Activated CD4-positive, alpha-beta T cell treated with anti-CD3 and anti-CD28 coated beads, Interleukin-2, amount 10 ng/mL, durations not matched to agents 7 days and 5 days (primary cell): ENCODE measurements around the gene XXYLT1. TPM values are rescaled to one million over a fixed set of nuclear protein-coding genes. Genes with fewer than 3 reads are reported as not detected.
A peak's percentile ranks its signal among the peaks of the same experiment; 100 is the strongest.

Experiments
- CTCF ChIA-PET: fragments of 350-600 bp; sonication (Branson Sonifier 250); formaldehyde crosslinking; loops from one replicate; lab custom pipeline; 2021; ENCODE audit warnings: antibody characterized with exemption; lab: Charles Lee
- POLR2A ChIA-PET: fragments of 350-600 bp; sonication (Branson Sonifier 250); formaldehyde crosslinking; loops from one replicate; lab custom pipeline; 2021; ENCODE audit warnings: antibody characterized with exemption; lab: Charles Lee
- DNase-seq: peaks from one replicate; pipeline ENCODE4 v3.0.0-alpha.2; 2020
- H3K27ac Mint-ChIP-seq: one replicate; pipeline ENCODE4 v1.8.0; 2021; ENCODE audit warnings: mild to moderate bottlenecking, moderate library complexity, mixed read lengths
- H3K27me3 Mint-ChIP-seq: one replicate; pipeline ENCODE4 v1.8.0; 2021; ENCODE audit warnings: mixed read lengths
- H3K36me3 Mint-ChIP-seq: one replicate; pipeline ENCODE4 v1.8.0; 2021; ENCODE audit warnings: low read depth, mixed read lengths
- H3K4me1 Mint-ChIP-seq: one replicate; pipeline ENCODE4 v1.8.0; 2021; ENCODE audit warnings: mixed read lengths
- H3K4me3 Mint-ChIP-seq: one replicate; pipeline ENCODE4 v1.8.0; 2021; ENCODE audit warnings: mild to moderate bottlenecking, moderate library complexity, mixed read lengths
- H3K9me3 Mint-ChIP-seq: one replicate; pipeline ENCODE4 v1.8.0; 2021; ENCODE audit warnings: mixed read lengths
- total RNA-seq, 2 experiments: library from RNA; stranded (reverse); gene quantifications; one replicate each; pipeline ENCODE4 v1.2.3, GENCODE V29; 2021

The XXYLT1 gene
- total RNA-seq, 2 experiments from 2014 or later: 7.7 to 7.8 TPM

- Mint-ChIP-seq H3K27ac (no peak overlapping the region), H3K4me3 (no peak overlapping the region), H3K9me3 (no peaks in the 10 kb centered on the region), H3K27me3 (no peaks in the 10 kb centered on the region), H3K36me3 (peaks cover 42% of the 10 kb centered on the region), H3K4me1 (peaks cover 9% of the 10 kb centered on the region)
- CTCF ChIA-PET: interaction anchor here (1.1 to 1.3 kb wide), 2 partner anchors 9 to 15 kb away, joined by 4 to 5 read pairs; no protein-coding TSS in a partner anchor
- POLR2A ChIA-PET: no interaction called here
- no peak for DNase-seq
Observed at GRCh38 chr3:195284842-195285241, 13.9 kb upstream of the XXYLT1 start.

- CTCF ChIA-PET: interaction anchor here (0.8 to 1.4 kb wide), 2 partner anchors 12 to 22 kb away, joined by 3 read pairs; partner anchors contain the start of gene XXYLT1
- Mint-ChIP-seq H3K27me3 (no peaks in the 10 kb centered on the region), H3K36me3 (peaks cover 39% of the 10 kb centered on the region), H3K4me1 (peaks cover 9% of the 10 kb centered on the region), H3K9me3 (no peaks in the 10 kb centered on the region), H3K4me3 (no peak overlapping the region), H3K27ac (no peak overlapping the region)
- POLR2A ChIA-PET: no interaction called here
- DNase-seq: no peak
Observed at GRCh38 chr3:195282961-195283360, 12.0 kb upstream of the XXYLT1 start.

GRCh38 chr3:195274259-195274966 lies 3.5 kb upstream of the XXYLT1 start:
- no peaks in the 10 kb centered on the region for H3K27me3 Mint-ChIP-seq
- ChIA-PET CTCF (interaction anchor here (0.7 to 6.9 kb wide), 3 partner anchors 25 to 603 kb away, joined by 3 to 68 read pairs (median 6); partner anchors contain the start of gene LSG1), POLR2A (no interaction called here)
- H3K36me3 Mint-ChIP-seq: peaks cover 4% of the 10 kb centered on the region
- H3K27ac Mint-ChIP-seq: no peak overlapping the region
- no peak for DNase-seq
- H3K4me1 Mint-ChIP-seq: peaks cover 16% of the 10 kb centered on the region
- H3K4me3 Mint-ChIP-seq: no peak overlapping the region
- no peaks in the 10 kb centered on the region for H3K9me3 Mint-ChIP-seq

GRCh38 chr3:195271410-195272243 lies 668 bp upstream of the XXYLT1 start:
- DNase-seq: peak; percentile 90
- peak overlapping the region; percentile 92 for H3K27ac Mint-ChIP-seq
- no peaks in the 10 kb centered on the region for H3K36me3 Mint-ChIP-seq
- ChIA-PET POLR2A (no interaction called here), CTCF (interaction anchor here (0.6 to 6.9 kb wide), 50 partner anchors 9 to 695 kb away, joined by 3 to 68 read pairs (median 4); partner anchors contain the start of genes ACAP2, LSG1 and PPP1R2)
- H3K27me3 Mint-ChIP-seq: no peaks in the 10 kb centered on the region
- H3K4me3 Mint-ChIP-seq: peak overlapping the region; percentile 87
- H3K9me3 Mint-ChIP-seq: no peaks in the 10 kb centered on the region
- H3K4me1 Mint-ChIP-seq: peaks cover 22% of the 10 kb centered on the region

GRCh38 chr3:195270079-195270816 lies 711 bp downstream of the XXYLT1 start:
- ChIA-PET CTCF (interaction anchor here (0.5 to 6.9 kb wide), 37 partner anchors 8 to 634 kb away, joined by 3 to 68 read pairs (median 5); partner anchors contain the start of genes LSG1 and PPP1R2), POLR2A (interaction anchor here (0.6 kb wide), 1 partner anchor 270 kb away, joined by 3 read pairs; no protein-coding TSS in a partner anchor)
- Mint-ChIP-seq H3K4me1 (peaks cover 22% of the 10 kb centered on the region), H3K27me3 (no peaks in the 10 kb centered on the region), H3K9me3 (no peaks in the 10 kb centered on the region), H3K27ac (peak overlapping the region; percentile 73), H3K36me3 (peaks cover 1% of the 10 kb centered on the region), H3K4me3 (peak overlapping the region; percentile 79)
- DNase-seq: peak; percentile 51

- H3K4me3 Mint-ChIP-seq: peak overlapping the region; percentile 79
- peaks cover 26% of the 10 kb centered on the region for H3K4me1 Mint-ChIP-seq
- ChIA-PET POLR2A (no interaction called here), CTCF (interaction anchor here (0.9 to 6.9 kb wide), 19 partner anchors 8 to 597 kb away, joined by 3 to 68 read pairs (median 14); partner anchors contain the start of genes LSG1 and PPP1R2)
- peaks cover 3% of the 10 kb centered on the region for H3K36me3 Mint-ChIP-seq
- H3K9me3 Mint-ChIP-seq: no peaks in the 10 kb centered on the region
- DNase-seq: no peak
- H3K27ac Mint-ChIP-seq: peak overlapping the region; percentile 52
- H3K27me3 Mint-ChIP-seq: no peaks in the 10 kb centered on the region
Observed at GRCh38 chr3:195269375-195270078, 1.4 kb downstream of the XXYLT1 start.

- peaks cover 3% of the 10 kb centered on the region for H3K36me3 Mint-ChIP-seq
- ChIA-PET CTCF (interaction anchor here (1.1 to 6.9 kb wide), 4 partner anchors 7 to 596 kb away, joined by 3 to 68 read pairs (median 38); partner anchors contain the start of gene LSG1), POLR2A (no interaction called here)
- peak overlapping the region; percentile 9 for H3K4me3 Mint-ChIP-seq
- H3K4me1 Mint-ChIP-seq: peaks cover 32% of the 10 kb centered on the region
- DNase-seq: no peak
- no peaks in the 10 kb centered on the region for H3K27me3 Mint-ChIP-seq
- no peaks in the 10 kb centered on the region for H3K9me3 Mint-ChIP-seq
- H3K27ac Mint-ChIP-seq: no peak overlapping the region
Observed at GRCh38 chr3:195268576-195269309, 2.2 kb downstream of the XXYLT1 start.

GRCh38 chr3:195267096-195267495 lies 3.9 kb downstream of the XXYLT1 start:
- Mint-ChIP-seq H3K27ac (no peak overlapping the region), H3K4me1 (peaks cover 35% of the 10 kb centered on the region), H3K4me3 (no peak overlapping the region), H3K36me3 (peaks cover 3% of the 10 kb centered on the region), H3K27me3 (no peaks in the 10 kb centered on the region), H3K9me3 (no peaks in the 10 kb centered on the region)
- POLR2A ChIA-PET: no interaction called here
- DNase-seq: no peak
- CTCF ChIA-PET: interaction anchor here (1.2 kb wide), 1 partner anchor 10 kb away, joined by 5 read pairs; no protein-coding TSS in a partner anchor

- ChIA-PET POLR2A (no interaction called here), CTCF (interaction anchor here (1.2 kb wide), 1 partner anchor 10 kb away, joined by 5 read pairs; no protein-coding TSS in a partner anchor)
- H3K27me3 Mint-ChIP-seq: no peaks in the 10 kb centered on the region
Observed at GRCh38 chr3:195266428-195266827, 4.5 kb downstream of the XXYLT1 start.

GRCh38 chr3:195265363-195265976 lies 5.5 kb downstream of the XXYLT1 start:
- Mint-ChIP-seq H3K9me3 (no peaks in the 10 kb centered on the region), H3K4me1 (peaks cover 44% of the 10 kb centered on the region), H3K4me3 (no peak overlapping the region), H3K27ac (no peak overlapping the region), H3K36me3 (peaks cover 3% of the 10 kb centered on the region), H3K27me3 (no peaks in the 10 kb centered on the region)
- ChIA-PET CTCF (interaction anchor here (0.6 to 2.1 kb wide), 4 partner anchors 33 to 1914 kb away, joined by 3 to 6 read pairs (median 4); no protein-coding TSS in a partner anchor), POLR2A (no interaction called here)
- DNase-seq: no peak

More at GRCh38 chr3:195266428-195266827, 4.5 kb downstream of the XXYLT1 start:
- no peak for DNase-seq
- H3K36me3 Mint-ChIP-seq: peaks cover 3% of the 10 kb centered on the region
- no peak overlapping the region for H3K4me3 Mint-ChIP-seq
- peaks cover 35% of the 10 kb centered on the region for H3K4me1 Mint-ChIP-seq
- H3K27ac Mint-ChIP-seq: no peak overlapping the region
- no peaks in the 10 kb centered on the region for H3K9me3 Mint-ChIP-seq
